Stomach (tissue), 9 donors: ENCODE data around the gene DCAF8. TPM values are rescaled to one million over a fixed set of nuclear protein-coding genes. Genes with fewer than 3 reads are reported as not detected.

ENCODE experiments used
- DNase-seq, 2 donors: peaks; one replicate each; pipeline versions ENCODE4 v3.0.0 to v3.0.0-alpha.2; 2013 to 2019
- H3K27ac ChIP-seq, 5 donors: fragments of 200-600 bp in 4 of 5; sonication (generic) in 4 of 5; one replicate each; pipeline ENCODE4 v1.5.1; 2013 to 2019; ENCODE audit warnings: mild to moderate bottlenecking in 1 of 5, moderate library complexity in 1 of 5
- H3K27me3 ChIP-seq, 3 donors: fragments of 200-600 bp; sonication (generic); one replicate each; pipeline ENCODE4 v1.5.1; 2017 to 2019; ENCODE audit warnings: mixed run types in 1 of 3
- H3K36me3 ChIP-seq, 4 donors: fragments of 200-600 bp; sonication (generic); 1 replicate in 3 of 4; 2 replicates in 1 of 4; pipeline ENCODE4 v1.5.1; 2016 to 2019
- H3K4me1 ChIP-seq, 4 donors: fragments of 200-600 bp; sonication (generic); one replicate each; pipeline ENCODE4 v1.5.1; 2016 to 2019
- H3K4me3 ChIP-seq, 4 donors: fragments of 200-600 bp; sonication (generic) in 3 of 4; one replicate each; pipeline ENCODE4 v1.5.1; 2016 to 2019; ENCODE audit warnings: mild to moderate bottlenecking in 1 of 4
- H3K9me3 ChIP-seq, 4 donors: fragments of 200-600 bp; sonication (generic); one replicate each; pipeline ENCODE4 v1.5.1; 2016 to 2019
- CTCF ChIP-seq, 7 experiments: fragments of 450-650 bp in 4 of 7; fragments of 200-600 bp in 3 of 7; sonication (generic) in 3 of 7; IDR thresholded peaks; one replicate each; pipeline ENCODE4 v1.5.1; 2016 to 2019; ENCODE audit warnings: antibody characterized with exemption in 7 of 7, control low read depth in 2 of 7, mild to moderate bottlenecking in 1 of 7
- EP300 ChIP-seq: sonication (generic); formaldehyde crosslinking; IDR thresholded peaks from one replicate; pipeline ENCODE4 v1.6.1; 2017; ENCODE audit warnings: antibody characterized with exemption
- POLR2A ChIP-seq, 4 donors: fragments of 450-650 bp; IDR thresholded peaks; one replicate each; pipeline ENCODE4 v1.6.1; 2016; ENCODE audit warnings: antibody characterized with exemption in 4 of 4, control low read depth in 2 of 4, mild to moderate bottlenecking in 1 of 4, moderate library complexity in 1 of 4
- POLR2AphosphoS5 ChIP-seq, 3 donors: sonication (generic); formaldehyde crosslinking; IDR thresholded peaks; one replicate each; pipeline ENCODE4 v1.6.1; 2016; ENCODE audit warnings: antibody characterized with exemption in 3 of 3
- WGBS, 5 donors: extraction: QIAGEN DNeasy Blood & Tissue Kit in 3 of 5; methylation state at CpG; one replicate each; pipeline versions ENCODE4 v1.1.5 to v1.1.7; 2013 to 2018; 5-methylcytosine and 5-hydroxymethylcytosine counted together
- intact Hi-C: fragments of 100-400 bp; cut with DNase I; formaldehyde crosslinking; loops from one replicate; pipeline ENCODE4 v1.15.1; 2023; ENCODE audit warnings: low total_unique reads
- polyA plus RNA-seq, 3 donors: library from polyadenylated mRNA; stranded (reverse); fragments of 200-250 nt; gene quantifications; one replicate each; pipeline ENCODE4 v1.2.3, GENCODE V29; 2013
- total RNA-seq, 5 donors: library from RNA; depleted of rRNA; stranded (reverse); fragments of >200 nt; gene quantifications; one replicate each; pipeline versions ENCODE4 v1.1.0 to v1.2.3, GENCODE V29; 2014 to 2016
- donor health status: healthy with polysubstance abuse.
- donor health status: Bipolar disorder and iron deficiency.
- donor health status: healthy.

DCAF8 gene
- total and polyA plus RNA-seq, 8 donors, result 39.4 to 267 (median 86.4) TPM

GRCh38 chr1:160247053-160247452, 15.3 kb downstream of the DCAF8 start:
- intact Hi-C loops, result no loop called here
- H3K4me3 ChIP-seq, result no peak overlapping the region
- TF ChIP-seq POLR2AphosphoS5 (IDR thresholded peaks at IDR 0.05), result no peak
- no peak for TF ChIP-seq POLR2A (IDR thresholded peaks at IDR 0.05)
- TF ChIP-seq CTCF (IDR thresholded peaks at IDR 0.05), result no peak
- TF ChIP-seq EP300, result no peak
- no peaks in the 10 kb centered on the region for H3K27me3 ChIP-seq
- DNase-seq, result no peak
- H3K36me3 ChIP-seq, result peaks cover 11 to 29% (median 26%) of the 10 kb centered on the region in 4 donors
- no peaks in the 10 kb centered on the region for H3K9me3 ChIP-seq
- WGBS, 5 donors, result 88 to 100% (median 94%) methylated on average over 1 of the region's 1 CpG
- peaks cover 5 to 70% (median 23%) of the 10 kb centered on the region in 4 donors for H3K4me1 ChIP-seq
- no peak overlapping the region for H3K27ac ChIP-seq

- H3K36me3 ChIP-seq, result peaks cover 11 to 46% (median 38%) of the 10 kb centered on the region in 4 donors
- H3K4me3 ChIP-seq, result no peak overlapping the region
- H3K27me3 ChIP-seq, result no peaks in the 10 kb centered on the region
- DNase-seq, result no peak
- H3K9me3 ChIP-seq, result no peaks in the 10 kb centered on the region
- H3K27ac ChIP-seq, result no peak overlapping the region
- TF ChIP-seq POLR2AphosphoS5 (IDR thresholded peaks at IDR 0.05) (no peak), POLR2A (IDR thresholded peaks at IDR 0.05) (no peak), EP300 (no peak), CTCF (IDR thresholded peaks at IDR 0.05) (no peak)
- intact Hi-C loops, result no loop called here
- peaks cover 5 to 60% (median 11%) of the 10 kb centered on the region in 4 donors for H3K4me1 ChIP-seq
- WGBS, 5 donors, result 81 to 98% (median 89%) methylated on average over 1 of the region's 1 CpG
These were observed 16.9 kb downstream of the DCAF8 start for GRCh38 chr1:160245434-160245833.

GRCh38 chr1:160244209-160244608, 18.1 kb downstream of the DCAF8 start:
- H3K9me3 ChIP-seq, result no peaks in the 10 kb centered on the region
- H3K4me1 ChIP-seq, result peaks cover 5 to 60% (median 11%) of the 10 kb centered on the region in 4 donors
- H3K27me3 ChIP-seq, result no peaks in the 10 kb centered on the region
- DNase-seq, result no peak
- no peak overlapping the region for H3K4me3 ChIP-seq
- H3K36me3 ChIP-seq, result peaks cover 20 to 55% (median 49%) of the 10 kb centered on the region in 4 donors
- intact Hi-C loops, result no loop called here
- 60 to 98% (median 83%) methylated on average over 1 of the region's 1 CpG for WGBS, 5 donors
- TF ChIP-seq CTCF (IDR thresholded peaks at IDR 0.05) (no peak), POLR2A (IDR thresholded peaks at IDR 0.05) (no peak), POLR2AphosphoS5 (IDR thresholded peaks at IDR 0.05) (no peak), EP300 (no peak)
- no peak overlapping the region for H3K27ac ChIP-seq

DNA sequence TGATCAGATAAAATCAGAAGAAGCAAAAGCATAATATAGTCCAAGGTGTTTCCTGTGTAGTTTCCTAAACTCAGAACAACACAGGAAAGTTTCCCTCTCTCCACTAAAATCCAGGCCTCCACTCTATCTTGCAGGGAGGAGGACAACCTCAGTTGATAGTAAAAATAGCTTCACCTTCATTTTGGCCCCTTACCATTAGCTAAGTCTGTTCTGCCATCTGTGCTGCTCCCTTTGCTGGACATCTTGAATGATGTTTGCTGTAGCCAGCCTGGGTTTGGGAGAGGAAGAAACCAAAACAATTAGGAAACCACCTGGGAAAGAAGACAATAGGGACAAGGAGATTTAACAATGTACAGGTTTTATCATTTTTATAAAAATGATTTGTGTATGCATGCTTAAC, 18.6 kb downstream of the DCAF8 start:
- no peak overlapping the region for H3K27ac ChIP-seq
- H3K36me3 ChIP-seq, result peaks cover 23 to 59% (median 53%) of the 10 kb centered on the region in 4 donors
- no peaks in the 10 kb centered on the region for H3K9me3 ChIP-seq
- no peak overlapping the region for H3K4me3 ChIP-seq
- intact Hi-C loops, result no loop called here
- DNase-seq, result no peak
- TF ChIP-seq EP300 (no peak), POLR2AphosphoS5 (IDR thresholded peaks at IDR 0.05) (no peak), CTCF (IDR thresholded peaks at IDR 0.05) (no peak), POLR2A (IDR thresholded peaks at IDR 0.05) (no peak)
- H3K4me1 ChIP-seq, result peaks cover 5 to 60% (median 11%) of the 10 kb centered on the region in 4 donors
- H3K27me3 ChIP-seq, result no peaks in the 10 kb centered on the region
